HG03095 (cell line): ENCODE results near the gene ATF5.

ENCODE experiments used
- ATAC-seq: cut with Tn5 transposase; IDR thresholded peaks from one replicate; pipeline ENCODE4 v1.9.1; 2021; ENCODE audit warnings: moderate library complexity; ENCODE audit not compliant: unreplicated experiment

The ATF5 gene, protein sequence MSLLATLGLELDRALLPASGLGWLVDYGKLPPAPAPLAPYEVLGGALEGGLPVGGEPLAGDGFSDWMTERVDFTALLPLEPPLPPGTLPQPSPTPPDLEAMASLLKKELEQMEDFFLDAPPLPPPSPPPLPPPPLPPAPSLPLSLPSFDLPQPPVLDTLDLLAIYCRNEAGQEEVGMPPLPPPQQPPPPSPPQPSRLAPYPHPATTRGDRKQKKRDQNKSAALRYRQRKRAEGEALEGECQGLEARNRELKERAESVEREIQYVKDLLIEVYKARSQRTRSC

DNA sequence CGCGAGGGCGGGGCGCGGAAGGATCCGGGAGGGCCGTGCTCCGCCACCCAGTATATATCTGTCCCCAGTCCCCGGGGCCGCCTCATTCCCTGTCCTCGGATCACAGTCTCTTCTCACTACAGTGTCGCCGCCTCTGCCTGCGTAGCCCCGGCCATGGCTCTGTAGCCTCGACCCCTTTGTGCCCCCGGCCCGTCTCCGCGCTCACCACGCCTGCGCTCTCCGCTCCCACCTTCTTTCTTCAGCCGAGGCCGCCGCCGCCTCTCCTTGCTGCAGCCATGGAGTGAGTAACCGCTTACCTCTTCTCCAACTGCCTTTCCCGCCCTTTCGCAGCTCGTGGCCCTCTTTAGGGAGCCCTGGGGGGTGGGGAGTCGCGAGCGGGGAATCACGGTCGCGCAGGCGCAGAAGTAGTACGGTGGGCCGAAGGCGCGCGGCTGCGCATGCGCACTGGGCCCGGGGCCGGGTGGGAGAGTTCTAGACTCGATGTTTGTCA, at the start of gene ATF5, which contains the start of gene NUP62:
ATF5 (plus strand) TSS at position 85 of the 490 bp plus-strand sequence. CDS start 1,646 bp downstream, outside the sequence.
NUP62 (minus strand) TSS at position 384 of the 490 bp plus-strand sequence. CDS start 19,697 bp downstream, outside the sequence.
- ATAC-seq: peak; percentile 23

DNA sequence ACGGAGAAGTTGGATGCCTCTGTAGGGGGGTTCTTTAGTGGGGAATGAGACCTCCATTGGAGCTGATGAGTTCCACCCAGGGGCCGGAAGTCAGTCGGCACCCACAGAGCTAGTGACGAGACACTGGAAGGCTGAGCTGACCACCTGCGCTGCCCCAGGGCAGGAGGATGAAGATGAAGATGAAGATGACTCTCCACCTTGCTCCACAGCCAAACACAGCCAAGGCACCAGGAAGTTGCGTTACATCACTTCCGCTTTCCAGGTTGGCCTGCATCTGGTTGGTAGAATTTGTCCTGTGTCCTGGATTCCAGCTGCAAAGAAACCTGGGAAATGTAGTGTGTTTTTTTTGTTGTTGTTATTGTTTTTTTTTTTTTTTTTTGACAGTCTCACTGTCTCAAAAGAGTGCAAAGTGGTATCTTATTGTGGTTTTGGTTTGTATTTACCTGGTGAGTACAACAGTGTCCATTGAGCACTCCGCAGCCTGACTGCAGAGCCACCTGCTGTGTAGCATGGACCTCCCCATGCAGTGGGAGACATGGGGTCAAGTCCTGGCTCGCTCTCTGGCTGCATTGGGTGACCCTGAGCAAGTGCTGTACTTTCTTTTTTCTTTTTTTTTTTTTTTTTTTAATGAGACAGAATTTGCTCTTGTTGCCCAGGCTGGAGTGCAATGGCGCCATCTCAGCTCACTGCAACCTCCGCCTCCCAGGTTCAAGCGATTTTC, 49.6 kb upstream of the ATF5 start:
- ATAC-seq: no peak

DNA sequence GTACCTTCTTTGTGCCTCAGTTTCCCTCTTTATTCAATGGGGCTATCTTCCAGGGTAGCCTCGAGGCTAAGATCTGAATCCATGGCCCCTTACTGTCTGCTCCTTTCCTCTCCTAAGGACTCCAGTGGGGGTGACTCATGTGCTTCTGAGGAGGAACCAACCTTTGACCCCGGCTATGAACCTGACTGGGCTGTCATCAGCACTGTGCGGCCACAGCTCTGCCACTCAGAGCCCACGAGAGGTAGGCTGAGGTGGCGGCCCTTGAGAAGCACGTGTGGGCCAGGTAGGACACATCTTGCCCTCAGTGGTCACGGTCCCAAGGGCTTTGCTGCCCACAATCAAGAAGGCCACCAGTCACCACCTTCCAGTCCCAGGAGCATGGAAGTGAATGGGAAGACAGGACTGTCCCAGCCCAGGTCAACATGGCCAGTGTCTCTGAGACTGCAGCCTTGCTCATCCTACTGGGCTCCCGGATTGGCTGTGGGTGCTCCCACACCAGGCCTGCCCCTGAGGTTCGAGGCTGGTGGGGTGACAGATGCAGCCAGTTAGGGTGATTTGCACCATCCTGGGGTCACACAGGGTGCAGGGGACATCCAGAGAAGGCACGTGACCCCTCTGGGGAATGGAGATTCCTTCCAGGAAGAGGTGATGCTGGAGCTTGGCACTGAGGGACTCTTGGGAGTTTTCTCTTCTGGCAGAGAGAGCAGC, 48.7 kb upstream of the ATF5 start:
- ATAC-seq: no peak

DNA sequence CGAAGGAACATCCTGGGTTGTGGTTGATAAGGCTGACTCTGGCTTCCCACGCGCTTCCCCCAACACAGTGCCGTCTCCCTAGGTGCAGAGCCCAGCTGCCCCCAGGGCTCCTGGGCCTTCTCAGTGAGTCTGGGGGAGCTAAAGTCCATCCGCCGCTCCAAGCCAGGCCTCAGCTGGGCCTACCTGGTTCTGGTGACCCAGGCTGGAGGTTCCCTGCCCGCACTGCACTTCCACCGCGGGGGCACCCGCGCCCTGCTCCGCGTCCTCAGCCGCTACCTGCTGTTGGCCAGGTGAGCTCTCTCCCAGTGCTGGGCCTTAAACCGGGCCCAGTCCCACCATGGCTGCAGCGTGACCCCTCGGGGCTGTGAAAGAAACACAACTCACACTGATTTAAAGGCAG, 47.8 kb upstream of the ATF5 start:
- ATAC-seq: no peak

DNA sequence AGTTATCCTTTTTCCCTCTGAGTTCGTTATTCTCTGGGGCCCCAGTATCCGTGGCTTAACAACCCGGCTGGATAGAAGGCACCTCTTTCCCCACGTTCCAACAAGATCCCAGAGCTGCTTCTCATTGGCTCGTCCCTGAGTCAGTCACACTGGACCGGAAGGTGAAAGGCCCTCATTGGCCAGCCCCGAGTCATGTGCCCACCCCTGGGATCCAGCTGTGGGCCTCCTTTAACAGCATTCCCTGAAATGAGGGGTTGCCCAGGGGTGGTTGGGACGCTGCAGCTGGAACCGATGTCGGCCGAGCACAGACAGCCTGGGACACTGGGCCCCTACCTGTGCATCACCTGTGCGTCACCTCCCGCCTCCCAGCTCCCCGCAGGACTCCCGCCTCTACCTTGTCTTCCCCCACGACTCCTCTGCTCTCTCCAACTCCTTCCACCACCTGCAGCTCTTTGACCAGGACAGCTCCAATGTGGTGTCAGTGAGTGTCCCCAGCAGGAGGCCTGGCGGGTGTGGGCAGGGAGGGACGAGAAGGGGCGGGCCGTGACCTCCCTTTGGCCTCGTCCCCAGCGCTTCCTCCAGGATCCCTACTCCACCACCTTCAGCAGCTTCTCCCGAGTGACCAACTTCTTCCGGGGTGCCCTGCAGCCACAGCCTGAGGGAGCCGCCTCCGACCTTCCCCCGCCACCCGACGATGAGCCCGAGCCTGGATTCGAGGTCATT, 47.2 kb upstream of the ATF5 start:
- no peak for ATAC-seq

DNA sequence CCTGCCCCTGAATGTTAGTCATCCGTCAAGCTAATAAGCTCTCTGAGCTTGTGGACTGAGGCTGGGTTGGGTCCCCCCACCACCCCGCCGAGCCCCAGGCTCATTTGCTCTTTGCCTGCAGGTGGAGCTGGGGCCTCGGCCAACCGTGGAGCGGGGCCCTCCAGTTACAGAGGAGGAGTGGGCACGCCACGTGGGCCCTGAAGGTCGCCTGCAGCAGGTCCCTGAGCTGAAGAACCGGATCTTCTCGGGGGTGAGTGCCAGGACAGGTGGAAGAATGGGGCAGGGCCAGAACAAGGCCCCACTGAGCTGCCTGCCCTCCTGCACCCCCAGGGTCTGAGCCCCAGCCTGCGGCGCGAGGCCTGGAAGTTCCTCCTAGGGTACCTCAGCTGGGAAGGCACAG, 46.4 kb upstream of the ATF5 start:
- no peak for ATAC-seq

DNA sequence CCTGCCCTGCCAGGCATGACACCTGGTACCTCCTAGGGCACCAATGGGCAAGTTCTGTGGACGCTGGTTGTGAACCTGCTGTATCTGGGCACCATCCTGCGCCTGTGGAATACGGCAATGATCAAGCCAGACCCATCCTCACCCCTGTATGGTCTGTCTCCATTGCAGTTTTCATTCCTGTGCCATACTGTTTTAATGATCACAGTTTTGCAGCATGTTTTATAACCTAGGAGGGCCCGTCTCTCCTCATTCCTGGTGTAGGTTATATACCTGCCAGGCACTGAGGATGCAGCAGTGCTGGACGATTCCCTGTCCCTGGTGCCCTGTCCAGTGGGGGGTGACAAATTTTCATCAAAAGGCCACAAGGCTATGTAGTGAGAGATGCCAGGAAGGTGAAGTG, 45.9 kb upstream of the ATF5 start:
- no peak for ATAC-seq

DNA sequence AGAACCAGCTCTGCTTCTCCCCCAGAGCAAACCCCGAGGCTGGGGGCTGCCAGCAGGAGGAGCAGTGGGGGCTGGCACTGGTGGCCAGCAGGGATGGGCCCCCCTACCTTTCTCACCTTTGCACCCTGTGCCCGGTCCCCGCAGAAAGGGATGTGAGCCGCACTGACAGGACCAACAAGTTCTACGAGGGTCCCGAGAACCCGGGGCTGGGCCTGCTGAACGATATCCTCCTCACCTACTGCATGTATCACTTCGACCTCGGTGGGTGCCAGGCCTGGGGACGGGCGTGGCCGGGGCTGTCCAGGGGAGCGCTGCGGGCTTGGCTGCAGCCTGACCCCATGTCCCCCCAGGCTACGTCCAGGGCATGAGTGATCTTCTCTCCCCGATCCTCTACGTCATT, 44.9 kb upstream of the ATF5 start:
- ATAC-seq: no peak

DNA sequence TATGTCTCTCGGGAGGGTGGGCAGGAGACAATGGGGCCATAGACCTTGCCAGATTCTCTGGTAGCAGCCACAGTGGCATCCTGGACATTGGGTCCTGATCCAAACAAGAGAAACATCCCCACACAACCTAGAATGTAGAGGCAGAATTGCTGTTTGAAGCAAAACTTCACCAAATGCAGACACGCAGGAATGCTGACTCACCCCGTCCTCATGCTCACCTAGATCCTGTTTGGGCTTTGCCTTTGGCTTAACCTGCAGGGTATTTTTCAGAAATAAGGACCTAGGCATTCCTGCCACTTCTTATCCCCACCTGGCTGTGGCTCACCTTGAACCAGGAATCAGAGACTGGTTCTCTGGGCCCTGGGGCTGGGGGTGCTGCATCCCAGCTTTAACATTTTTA, 44.2 kb upstream of the ATF5 start:
- ATAC-seq: no peak

DNA sequence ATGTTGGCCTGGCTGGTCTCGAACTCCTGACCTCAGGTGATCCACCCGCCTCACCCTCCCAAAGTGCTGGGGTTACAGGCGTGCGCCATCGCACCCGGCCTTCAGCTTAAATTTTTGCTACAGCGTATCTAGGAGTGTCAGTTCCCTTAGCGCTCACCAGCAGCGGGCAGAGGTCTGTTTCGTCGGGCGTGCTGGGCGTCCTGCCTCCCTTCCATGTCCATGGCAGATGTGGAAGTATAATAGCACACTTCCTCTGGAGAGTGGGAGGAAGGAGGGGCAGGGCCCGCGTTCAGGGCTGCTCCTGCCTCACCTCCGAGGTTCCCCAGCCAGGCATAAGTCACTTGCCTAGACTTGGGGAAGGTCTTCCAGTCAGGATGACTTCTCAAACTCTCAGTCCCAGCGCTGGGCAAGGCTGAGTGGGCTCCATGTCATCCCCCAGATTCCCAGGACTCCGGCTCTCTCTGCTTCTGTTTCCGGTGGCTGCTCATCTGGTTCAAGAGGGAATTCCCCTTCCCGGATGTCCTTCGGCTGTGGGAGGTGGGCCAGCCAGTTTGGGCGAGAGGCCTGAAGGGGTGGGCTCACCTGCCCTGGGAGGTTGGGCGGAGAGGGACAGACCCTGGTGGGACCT, 41.9 kb upstream of the ATF5 start:
- no peak for ATAC-seq

DNA sequence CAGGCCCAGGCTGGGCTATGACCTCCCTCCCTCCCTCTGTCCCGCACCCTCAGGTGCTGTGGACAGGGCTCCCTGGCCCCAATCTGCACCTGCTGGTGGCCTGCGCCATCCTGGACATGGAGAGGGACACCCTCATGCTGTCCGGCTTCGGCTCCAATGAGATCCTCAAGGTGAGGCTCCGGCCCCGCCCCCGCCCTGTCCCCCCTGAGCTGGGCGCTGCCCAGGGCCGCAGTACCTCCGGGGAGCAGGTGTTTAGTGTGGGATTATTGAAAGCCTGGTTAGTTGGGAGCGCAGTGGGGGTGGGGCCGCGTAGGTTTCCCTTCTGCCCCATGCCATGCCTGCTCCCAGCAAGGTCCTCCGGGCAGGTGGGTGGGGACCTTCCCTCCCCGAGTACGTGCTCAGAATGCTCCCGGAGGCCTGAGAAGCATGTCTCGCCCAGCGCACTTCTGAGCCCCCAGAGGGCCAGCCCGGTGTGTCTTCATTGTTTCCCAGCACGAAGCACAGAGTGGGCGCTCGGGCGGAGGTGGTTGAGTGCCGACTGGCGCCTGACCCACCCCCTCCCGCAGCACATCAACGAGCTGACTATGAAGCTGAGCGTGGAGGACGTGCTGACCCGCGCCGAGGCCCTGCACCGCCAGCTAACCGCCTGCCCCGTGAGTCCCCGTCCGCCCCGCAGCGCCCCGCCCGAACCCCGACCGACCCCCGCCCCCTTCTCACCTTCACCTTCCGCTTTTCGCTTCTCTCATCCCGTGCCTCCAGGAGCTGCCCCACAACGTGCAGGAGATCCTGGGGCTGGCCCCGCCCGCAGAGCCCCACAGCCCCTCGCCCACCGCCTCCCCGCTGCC, 41.1 kb upstream of the ATF5 start:
- ATAC-seq: no peak

DNA sequence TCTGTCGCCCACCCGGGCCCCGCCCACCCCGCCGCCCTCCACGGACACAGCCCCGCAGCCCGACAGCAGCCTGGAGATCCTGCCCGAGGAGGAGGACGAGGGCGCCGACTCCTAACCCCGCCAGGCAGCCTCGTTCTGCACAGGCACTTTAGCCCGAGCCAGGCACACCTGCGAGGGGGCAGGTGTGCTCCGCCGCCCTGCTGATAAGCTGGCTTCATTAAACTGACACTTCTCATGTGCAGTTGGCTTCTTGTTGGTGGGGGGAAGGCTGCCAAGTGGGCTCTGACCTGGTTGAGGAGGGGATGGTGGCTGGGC, 40.5 kb upstream of the ATF5 start:
- no peak for ATAC-seq

DNA sequence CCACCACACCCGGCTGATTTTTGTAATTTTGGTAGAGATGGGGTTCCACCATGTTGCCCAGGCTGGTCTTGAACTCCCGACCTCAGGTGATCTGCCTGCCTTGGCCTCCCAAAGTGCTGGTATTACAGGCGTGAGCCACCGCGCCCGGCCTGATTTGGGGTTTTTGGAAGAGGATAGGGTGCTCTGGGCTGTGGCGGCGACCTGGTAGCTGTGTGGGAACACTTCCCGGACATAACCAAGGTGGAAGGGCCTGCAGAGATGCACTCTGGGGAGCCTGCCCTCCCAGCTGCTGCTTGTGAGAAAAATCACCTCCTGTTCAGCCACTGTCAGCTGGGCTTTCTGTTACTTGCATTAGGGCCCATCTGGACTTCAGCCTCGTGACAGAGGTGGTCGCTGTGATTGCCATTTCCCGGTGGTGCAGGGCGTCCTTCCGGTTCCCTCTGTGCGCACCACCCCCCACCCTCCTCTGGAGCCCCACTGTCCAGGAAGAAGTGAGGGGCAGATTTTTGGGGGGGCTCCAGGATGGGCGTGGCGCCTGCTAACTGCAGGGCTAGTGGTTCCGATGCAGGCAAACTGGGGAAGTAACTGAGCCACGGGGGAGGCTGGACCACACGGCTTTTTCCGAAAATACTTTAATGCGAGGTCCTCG, 39.8 kb upstream of the ATF5 start:
- no peak for ATAC-seq

DNA sequence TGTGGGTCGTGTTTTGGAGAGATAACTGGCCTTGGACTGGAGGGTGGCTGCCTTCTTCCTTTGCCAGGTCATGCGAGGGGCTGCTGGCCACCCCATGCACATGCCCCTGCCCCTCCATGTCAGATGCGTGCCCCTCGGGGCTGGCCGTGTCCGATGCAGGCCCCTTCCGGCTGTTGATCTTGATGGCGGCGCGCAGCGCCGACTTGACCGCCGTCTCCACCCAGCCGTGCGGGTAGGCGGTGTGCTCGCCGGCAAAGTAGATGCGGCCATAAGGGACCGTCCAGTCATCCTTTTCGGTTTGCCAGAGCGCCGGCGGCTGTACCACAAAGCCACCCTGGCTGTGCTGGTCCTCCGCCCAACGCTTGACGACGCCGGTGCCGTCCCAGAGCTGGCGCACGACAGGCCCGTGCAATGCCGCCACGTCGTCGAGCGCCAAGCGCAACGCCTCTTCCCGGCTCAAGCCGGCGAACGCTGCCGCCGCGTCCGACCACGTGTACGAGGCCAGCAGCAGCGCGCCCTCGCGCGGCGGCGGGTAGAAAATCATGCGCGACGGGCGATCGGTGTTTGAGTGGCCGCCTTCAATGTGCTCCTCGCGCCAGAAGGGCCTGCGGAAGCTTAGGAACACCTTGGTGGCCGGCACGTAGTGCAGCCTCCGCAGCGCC, 39.2 kb upstream of the ATF5 start:
- no peak for ATAC-seq

DNA sequence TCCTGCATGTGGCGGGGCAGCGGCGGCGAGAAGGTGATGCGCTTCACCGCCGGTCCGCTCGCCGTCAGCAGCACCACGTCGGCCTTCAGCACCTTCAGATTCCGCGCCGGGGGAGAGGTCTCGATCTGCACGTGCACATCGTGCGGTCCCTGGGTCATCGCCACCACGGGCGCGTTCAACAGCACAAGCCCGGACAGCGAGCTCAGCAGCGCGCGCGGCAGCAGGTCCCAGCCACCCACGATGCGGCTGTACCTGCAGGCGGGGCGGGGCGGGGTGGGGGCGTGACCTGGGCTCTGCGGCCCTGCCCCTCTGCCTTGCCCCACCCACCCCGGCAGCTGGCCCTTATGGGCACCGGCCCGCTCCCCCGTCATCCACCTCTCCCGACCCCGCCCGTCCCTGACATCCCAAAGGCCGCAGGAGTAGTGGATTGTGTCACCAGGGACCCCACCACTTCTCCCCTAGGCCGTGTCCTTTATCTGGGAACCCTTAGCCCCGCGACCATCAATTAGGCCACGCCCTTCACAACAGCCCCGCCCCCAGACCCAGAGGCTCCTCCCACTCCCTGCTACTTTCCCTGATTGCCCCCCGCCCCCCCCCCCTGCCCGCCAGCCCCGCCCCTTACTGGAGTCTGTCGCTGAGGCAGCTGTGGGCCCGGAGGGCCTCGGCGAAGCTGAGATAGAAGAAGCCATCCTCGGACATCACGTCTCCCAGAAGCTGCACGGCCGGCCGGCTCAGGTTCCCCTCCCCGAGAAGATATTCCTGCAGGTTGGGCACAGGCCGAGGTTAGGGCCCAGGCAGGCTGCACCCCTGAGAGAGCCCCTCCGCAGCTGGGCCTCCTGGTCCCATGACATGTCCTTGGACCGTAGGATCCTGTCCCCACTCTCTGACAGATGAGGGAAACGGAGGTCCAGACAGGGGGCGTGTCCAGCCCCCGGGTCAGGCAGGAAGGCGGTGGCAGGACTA, 38.4 kb upstream of the ATF5 start:
- no peak for ATAC-seq

DNA sequence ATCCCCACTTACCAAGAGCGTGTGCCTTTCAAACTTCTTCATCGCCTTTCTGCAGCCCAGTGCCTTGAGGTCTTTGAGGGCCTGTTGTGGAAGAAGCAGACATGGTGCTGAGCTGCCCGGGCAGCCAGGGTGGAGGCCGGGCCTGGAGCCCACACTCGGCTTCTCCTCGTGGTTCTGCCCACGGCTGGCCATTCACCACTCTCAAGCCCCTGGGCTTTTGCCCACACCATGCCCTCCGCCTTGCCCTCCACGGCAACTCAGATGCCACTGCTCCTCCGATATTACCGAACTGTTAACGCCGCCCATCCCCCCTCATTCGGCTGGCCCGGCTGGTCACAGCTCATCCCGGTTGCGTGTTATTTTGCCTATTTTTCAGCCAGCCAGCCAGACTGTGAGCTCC, 37.6 kb upstream of the ATF5 start:
- ATAC-seq: no peak

DNA sequence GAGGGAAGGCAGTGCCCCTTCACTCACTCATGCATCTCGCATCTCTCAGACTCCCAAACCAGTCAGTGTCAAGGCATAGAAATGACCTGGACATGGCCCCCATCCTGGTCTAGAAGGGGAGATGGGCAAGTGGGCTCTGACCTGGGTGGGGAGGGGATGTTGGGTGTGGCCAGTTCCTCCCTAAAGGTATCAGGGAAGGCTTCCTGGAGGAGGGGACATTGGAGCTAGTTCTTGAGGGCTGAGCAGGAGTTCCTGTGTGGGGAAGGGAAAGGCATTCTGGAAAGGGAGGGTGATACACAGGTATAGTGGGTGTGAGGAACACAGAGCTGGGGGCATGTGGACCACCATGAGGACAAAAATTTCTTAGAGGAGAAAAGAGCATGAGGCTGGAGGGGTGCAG, 36.3 kb upstream of the ATF5 start:
- no peak for ATAC-seq
